T-helper 2 cell treated with Interferon-gamma antibody and Interleukin-4, amounts not matched to agents 100 ng/mL and 5 ng/mL, for 36 hours (primary cell): Measurements from ENCODE around the gene UGT1A9. TPM values are rescaled to one million over a fixed set of nuclear protein-coding genes. Genes with fewer than 3 reads are reported as not detected.
"Not testable (repeated sequence)": the region's sequence is repeated elsewhere in the genome, so short reads cannot be mapped to it uniquely, and the experiment has no call there.

ENCODE experiments used
- intact Hi-C: fragments of 100-400 bp; cut with micrococcal nuclease; formaldehyde crosslinking; loops from one replicate; pipeline ENCODE4 v1.15.1; 2023
- total RNA-seq: library from RNA; stranded (reverse); gene quantifications from 2 replicates; pipeline ENCODE4 v1.2.3, GENCODE V29; 2022

Gene UGT1A9
- total RNA-seq, 1 donor from 2014 or later = not detected

GRCh38 chr2:233680361-233681045, 8.8 kb downstream of the UGT1A9 start:
- intact Hi-C loops = no loop called here

GRCh38 chr2:233681521-233682099, 9.9 kb downstream of the UGT1A9 start, which contains the start of gene UGT1A7:
TSS of gene UGT1A7 (plus strand) at chr2:233681901. CDS start at chr2:233681938, 37 bp downstream.
- intact Hi-C loops = no loop called here

- intact Hi-C loops = no loop called here
Measured at GRCh38 chr2:233684640-233685039, 12.9 kb downstream of the UGT1A9 start.

GRCh38 chr2:233686928-233687327, 15.2 kb downstream of the UGT1A9 start:
- intact Hi-C loops = no loop called here

- intact Hi-C loops = no loop called here
Measured at GRCh38 chr2:233688341-233688740, 16.6 kb downstream of the UGT1A9 start.

GRCh38 chr2:233689031-233689430, 17.3 kb downstream of the UGT1A9 start:
- intact Hi-C loops = no loop called here

GRCh38 chr2:233689501-233689900, 17.8 kb downstream of the UGT1A9 start:
- intact Hi-C loops = no loop called here

GRCh38 chr2:233690444-233690843, 18.7 kb downstream of the UGT1A9 start:
- intact Hi-C loops = no loop called here

- intact Hi-C loops = no loop called here
Measured at GRCh38 chr2:233691443-233692433, 20.0 kb downstream of the UGT1A9 start.

GRCh38 chr2:233692648-233693047, 20.9 kb downstream of the UGT1A9 start, which contains the start of gene UGT1A6:
TSS of gene UGT1A6 (plus strand) at chr2:233692890. CDS start at chr2:233693005, 115 bp downstream.
- intact Hi-C loops = no loop called here

- intact Hi-C loops = no loop called here
Measured at GRCh38 chr2:233693963-233694362, 22.3 kb downstream of the UGT1A9 start.

GRCh38 chr2:233698740-233699139, 27.0 kb downstream of the UGT1A9 start:
- intact Hi-C loops = no loop called here

GRCh38 chr2:233699424-233700027, 27.8 kb downstream of the UGT1A9 start:
- intact Hi-C loops = no loop called here

GRCh38 chr2:233700028-233700635, 28.4 kb downstream of the UGT1A9 start:
- intact Hi-C loops = no loop called here

GRCh38 chr2:233700842-233701241, 29.1 kb downstream of the UGT1A9 start:
- intact Hi-C loops = not testable (repeated sequence)

- intact Hi-C loops = no loop called here
Measured at GRCh38 chr2:233702238-233702637, 30.5 kb downstream of the UGT1A9 start.

GRCh38 chr2:233705911-233706506, 34.3 kb downstream of the UGT1A9 start:
- intact Hi-C loops = no loop called here

GRCh38 chr2:233706720-233707119, 35.0 kb downstream of the UGT1A9 start:
- intact Hi-C loops = no loop called here

- intact Hi-C loops = no loop called here
Measured at GRCh38 chr2:233707940-233708644, 36.4 kb downstream of the UGT1A9 start.

- intact Hi-C loops = no loop called here
Measured at GRCh38 chr2:233708942-233709341, 37.2 kb downstream of the UGT1A9 start.
